Transverse colon (tissue), 4 donors: ENCODE measurements around the gene KLHL42. TPM values are rescaled to one million over a fixed set of nuclear protein-coding genes. Genes with fewer than 3 reads are reported as not detected.
A peak's percentile ranks its signal among the peaks of the same experiment; 100 is the strongest.

Source experiments
- DNase-seq: peaks from one replicate; pipeline ENCODE4 v3.0.0-alpha.2; 2019
- H3K27ac ChIP-seq, 4 donors: fragments of 200-600 bp; sonication (generic); 2 replicates each; pipeline ENCODE4 v1.5.1; 2016 to 2018; ENCODE audit warnings: inconsistent platforms in 4 of 4
- H3K27me3 ChIP-seq: fragments of 200-600 bp; sonication (generic); 2 replicates; pipeline ENCODE4 v1.5.1; 2017; ENCODE audit warnings: inconsistent platforms
- H3K36me3 ChIP-seq, 4 donors: fragments of 200-600 bp; sonication (generic); 2 replicates each; pipeline ENCODE4 v1.5.1; 2017 to 2019; ENCODE audit warnings: inconsistent platforms in 4 of 4
- H3K4me1 ChIP-seq, 4 donors: fragments of 200-600 bp; sonication (generic); 2 replicates each; pipeline ENCODE4 v1.5.1; 2017 to 2020; ENCODE audit warnings: inconsistent platforms in 4 of 4
- H3K4me3 ChIP-seq, 4 donors: fragments of 200-600 bp; sonication (generic); 1 replicate in 1 of 4; 2 replicates in 3 of 4; pipeline versions ENCODE4 v1.5.1 to v1.6.1; 2017 to 2019; ENCODE audit warnings: inconsistent platforms in 4 of 4
- H3K9me3 ChIP-seq, 2 donors: fragments of 200-600 bp; sonication (generic); 2 replicates each; pipeline ENCODE4 v1.5.1; 2017 to 2019; ENCODE audit warnings: inconsistent platforms in 2 of 2
- EP300 ChIP-seq: sonication (generic); formaldehyde crosslinking; IDR thresholded peaks from one replicate; pipeline ENCODE4 v1.6.1; 2017; ENCODE audit warnings: antibody characterized with exemption, low read depth
- POLR2A ChIP-seq: fragments of 450-650 bp; IDR thresholded peaks from one replicate; pipeline ENCODE4 v1.6.1; 2016; ENCODE audit warnings: antibody characterized with exemption, mild to moderate bottlenecking, moderate library complexity
- POLR2AphosphoS5 ChIP-seq, 3 donors: sonication (generic); formaldehyde crosslinking; IDR thresholded peaks; one replicate each; pipeline ENCODE4 v1.6.1; 2016; ENCODE audit warnings: antibody characterized with exemption in 3 of 3
- WGBS, 2 donors: methylation state at CpG; one replicate each; pipeline ENCODE4 v1.1.5; 2018; ENCODE audit warnings: low coverage in 1 of 2; 5-methylcytosine and 5-hydroxymethylcytosine counted together
- in situ Hi-C, 4 donors: fragments of 200-750 bp; cut with MboI; loops; one replicate each; pipeline versions ENCODE4 v1.15.0 to v1.15.1; 2017; ENCODE audit warnings: low sequenced_read_pairs in 3 of 4, low pct_ligation_motif_present in 1 of 4, low pct_unique_long_range_greater_than_20kb in 1 of 4
- intact Hi-C: fragments of 100-400 bp; cut with DNase I; formaldehyde crosslinking; loops from one replicate; pipeline ENCODE4 v1.15.1; 2023; ENCODE audit warnings: low total_unique reads
- total RNA-seq, 4 donors: library from RNA; depleted of rRNA; stranded (reverse); fragments of >200 nt; gene quantifications; one replicate each; pipeline ENCODE4 v1.1.0, GENCODE V29; 2016
- TF ChIP-seq, protein P1 (sequence below), 5 experiments: fragments of 200-600 bp in 3 of 5; fragments of 450-650 bp in 2 of 5; sonication (generic) in 3 of 5; IDR thresholded peaks; 1 replicate in 2 of 5; 2 replicates in 3 of 5; pipeline ENCODE4 v1.5.1; 2016 to 2017; ENCODE audit warnings: antibody characterized with exemption in 5 of 5, inconsistent platforms in 3 of 5, mild to moderate bottlenecking in 2 of 5, moderate library complexity in 1 of 5

KLHL42 gene
- total RNA-seq, 4 donors from 2014 or later = 14.7 to 104 (median 47.3) TPM

DNA sequence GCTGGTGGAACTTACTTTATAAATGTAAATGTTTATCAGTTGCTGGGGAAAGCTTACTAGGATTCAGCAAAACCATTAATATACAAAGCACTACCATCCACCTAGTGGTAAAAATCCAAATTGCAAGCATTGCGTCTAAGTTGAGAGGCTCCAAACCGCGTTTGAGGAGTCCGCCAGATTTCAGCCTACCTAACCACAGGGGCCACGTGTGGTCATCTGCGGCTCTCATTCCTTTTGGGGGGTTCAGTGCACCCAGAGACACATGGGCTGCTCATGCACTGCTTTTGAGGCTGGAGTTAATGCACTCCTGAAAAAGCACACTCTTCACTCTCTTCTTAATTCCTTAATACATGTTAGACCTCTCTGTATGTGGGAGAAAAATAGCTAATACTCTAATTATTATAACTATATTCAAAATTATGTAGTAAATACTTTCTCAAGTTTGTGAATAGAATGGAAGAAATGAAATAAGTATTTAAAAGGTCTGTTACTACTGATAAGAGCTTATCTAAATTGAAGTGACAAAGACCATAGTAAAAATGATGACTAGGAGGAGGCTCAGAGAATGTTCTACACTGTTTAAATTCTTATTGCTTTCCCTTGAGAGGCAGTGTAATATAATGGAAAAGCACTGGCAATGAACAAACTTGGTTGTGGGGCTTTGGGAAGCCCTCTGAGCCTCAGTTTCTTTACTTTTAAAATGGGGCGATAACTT lies 41.4 kb downstream of the KLHL42 start:
- in situ Hi-C loops = no loop called here
- H3K36me3 ChIP-seq = no peaks in the 10 kb centered on the region
- no peak overlapping the region for H3K27ac ChIP-seq
- H3K4me3 ChIP-seq = peak overlapping the region in 1 of 4 donors; percentile 11
- H3K9me3 ChIP-seq = no peaks in the 10 kb centered on the region
- H3K27me3 ChIP-seq = no peaks in the 10 kb centered on the region
- intact Hi-C loops = no loop called here
- peaks cover 0 to 17% (median 11%) of the 10 kb centered on the region in 4 donors for H3K4me1 ChIP-seq
- DNase-seq = peak; percentile 20
- no peak for TF ChIP-seq POLR2AphosphoS5 (IDR thresholded peaks at IDR 0.05)
- TF ChIP-seq, protein P1, sequence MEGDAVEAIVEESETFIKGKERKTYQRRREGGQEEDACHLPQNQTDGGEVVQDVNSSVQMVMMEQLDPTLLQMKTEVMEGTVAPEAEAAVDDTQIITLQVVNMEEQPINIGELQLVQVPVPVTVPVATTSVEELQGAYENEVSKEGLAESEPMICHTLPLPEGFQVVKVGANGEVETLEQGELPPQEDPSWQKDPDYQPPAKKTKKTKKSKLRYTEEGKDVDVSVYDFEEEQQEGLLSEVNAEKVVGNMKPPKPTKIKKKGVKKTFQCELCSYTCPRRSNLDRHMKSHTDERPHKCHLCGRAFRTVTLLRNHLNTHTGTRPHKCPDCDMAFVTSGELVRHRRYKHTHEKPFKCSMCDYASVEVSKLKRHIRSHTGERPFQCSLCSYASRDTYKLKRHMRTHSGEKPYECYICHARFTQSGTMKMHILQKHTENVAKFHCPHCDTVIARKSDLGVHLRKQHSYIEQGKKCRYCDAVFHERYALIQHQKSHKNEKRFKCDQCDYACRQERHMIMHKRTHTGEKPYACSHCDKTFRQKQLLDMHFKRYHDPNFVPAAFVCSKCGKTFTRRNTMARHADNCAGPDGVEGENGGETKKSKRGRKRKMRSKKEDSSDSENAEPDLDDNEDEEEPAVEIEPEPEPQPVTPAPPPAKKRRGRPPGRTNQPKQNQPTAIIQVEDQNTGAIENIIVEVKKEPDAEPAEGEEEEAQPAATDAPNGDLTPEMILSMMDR (IDR thresholded peaks at IDR 0.05) = peak; percentile 75 to 87 (median 83)
- 15 to 17% methylated on average over 6 to 7 of the region's 7 CpGs for WGBS, 2 donors

DNA sequence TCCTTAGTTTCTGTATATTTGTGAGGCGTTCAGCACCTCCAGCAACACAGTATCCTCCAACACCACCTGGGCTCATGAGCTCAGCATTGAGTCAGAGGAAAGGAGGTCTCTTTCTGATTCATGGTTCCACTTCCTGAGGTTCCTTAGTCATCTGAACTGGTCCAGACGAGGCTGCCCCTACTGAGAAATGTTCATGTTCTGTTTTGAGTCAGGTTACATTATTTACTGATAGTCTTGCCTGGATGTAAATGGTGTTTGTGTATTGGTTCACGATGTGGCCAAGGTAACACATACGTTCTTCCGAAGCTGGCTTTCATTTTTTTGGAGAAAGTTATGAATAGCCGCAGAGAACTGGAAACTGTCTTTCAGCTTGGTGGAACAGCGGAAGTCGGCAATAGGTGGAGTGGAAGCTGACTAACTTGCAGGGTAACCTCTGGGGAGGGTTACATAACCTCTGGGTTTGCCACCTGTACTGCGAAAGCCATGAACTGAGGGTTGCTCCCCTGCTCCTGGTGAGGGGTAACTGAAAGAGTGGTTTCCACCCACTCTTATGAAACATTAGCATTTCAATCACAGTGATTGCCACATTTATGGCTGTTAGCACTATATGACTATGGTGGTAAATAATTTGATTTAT lies 42.2 kb downstream of the KLHL42 start:
- intact Hi-C loops = no loop called here
- H3K4me3 ChIP-seq = no peak overlapping the region
- TF ChIP-seq POLR2AphosphoS5 (IDR thresholded peaks at IDR 0.05) (no peak), POLR2A (no peak), EP300 (no peak)
- TF ChIP-seq, protein P1 (IDR thresholded peaks at IDR 0.05) = no peak
- peaks cover 0 to 17% (median 11%) of the 10 kb centered on the region in 4 donors for H3K4me1 ChIP-seq
- no peak overlapping the region for H3K27ac ChIP-seq
- in situ Hi-C loops = no loop called here
- no peak for DNase-seq
- H3K36me3 ChIP-seq = no peaks in the 10 kb centered on the region
- no peaks in the 10 kb centered on the region for H3K9me3 ChIP-seq
- H3K27me3 ChIP-seq = no peaks in the 10 kb centered on the region
- WGBS, 2 donors = 82 to 83% methylated on average over 3 to 9 of the region's 9 CpGs

DNA sequence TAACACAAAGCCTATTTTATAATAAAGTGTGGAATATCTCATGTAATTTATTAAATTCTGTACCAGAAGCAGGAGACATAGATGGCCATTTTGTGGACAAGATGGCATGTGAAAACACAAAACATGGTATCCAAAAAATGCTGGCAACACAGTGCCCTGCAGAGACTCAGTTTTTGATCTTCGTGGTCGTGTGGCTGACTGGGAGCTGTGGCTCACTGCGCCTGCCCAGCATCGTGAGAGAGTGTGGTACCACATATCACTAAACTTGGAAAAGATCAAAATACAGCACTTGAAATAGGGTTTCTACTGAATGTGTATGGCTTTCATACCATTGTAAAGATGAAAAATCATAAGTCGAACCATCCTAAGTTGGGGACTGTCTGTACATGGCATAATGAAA lies 43.0 kb downstream of the KLHL42 start:
- H3K4me3 ChIP-seq = no peak overlapping the region
- 84% methylated on average over 5 of the region's 5 CpGs; no CpG with 5 or more reads in 1 of the 2 donors for whole genome bisulfite sequencing, 2 donors
- no peak overlapping the region for H3K27ac ChIP-seq
- no peaks in the 10 kb centered on the region for H3K9me3 ChIP-seq
- no peak for DNase-seq
- TF ChIP-seq, protein P1 (IDR thresholded peaks at IDR 0.05) = no peak
- no peak for TF ChIP-seq POLR2AphosphoS5 (IDR thresholded peaks at IDR 0.05)
- TF ChIP-seq EP300 = no peak
- intact Hi-C loops = no loop called here
- H3K36me3 ChIP-seq = no peaks in the 10 kb centered on the region
- H3K27me3 ChIP-seq = no peaks in the 10 kb centered on the region
- peaks cover 0 to 17% (median 11%) of the 10 kb centered on the region in 4 donors for H3K4me1 ChIP-seq
- in situ Hi-C loops = no loop called here

DNA sequence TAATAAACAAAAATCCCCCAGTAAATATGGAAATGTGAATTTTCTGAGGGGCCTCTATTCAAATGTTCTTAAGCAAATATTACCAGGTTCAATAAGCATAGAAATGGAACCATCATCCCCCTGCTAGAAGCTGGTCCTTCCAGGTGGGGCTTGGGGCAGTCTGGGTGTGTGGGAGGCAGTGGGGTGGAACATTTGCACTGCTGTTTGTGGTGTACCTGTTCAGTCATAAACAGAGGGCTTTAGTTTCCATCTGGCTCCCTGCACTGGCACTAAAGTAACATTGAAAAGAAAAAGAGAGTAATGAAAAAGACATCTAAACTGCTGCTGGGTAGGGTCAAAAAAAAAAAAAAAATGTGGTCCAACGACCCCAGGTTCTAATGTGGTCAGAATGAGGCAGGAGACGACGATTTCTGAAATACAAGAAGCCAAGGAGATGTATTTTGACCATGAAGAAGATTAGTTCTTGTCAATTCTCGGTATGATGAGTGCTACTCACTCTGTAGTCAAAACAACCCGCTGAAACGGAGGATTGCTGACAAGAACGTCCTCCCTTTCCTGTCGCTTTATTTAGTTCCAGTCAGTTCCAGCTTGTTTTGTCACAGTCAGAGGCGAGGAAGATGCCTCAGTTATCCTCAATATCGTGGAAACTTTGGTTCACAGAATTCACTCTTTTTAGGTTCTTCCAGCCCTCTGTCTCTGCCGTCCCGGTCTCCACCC lies 44.3 kb downstream of the KLHL42 start:
- intact Hi-C loops = no loop called here
- Histone ChIP-seq H3K4me1 (peaks cover 0 to 17% (median 11%) of the 10 kb centered on the region in 4 donors), H3K9me3 (no peaks in the 10 kb centered on the region), H3K36me3 (no peaks in the 10 kb centered on the region), H3K27ac (no peak overlapping the region), H3K27me3 (no peaks in the 10 kb centered on the region), H3K4me3 (no peak overlapping the region)
- in situ Hi-C loops = no loop called here
- no peak for DNase-seq
- no peak for TF ChIP-seq EP300
- TF ChIP-seq, protein P1 (IDR thresholded peaks at IDR 0.05) = no peak
- WGBS, 2 donors = 64 to 70% methylated on average over 12 of the region's 12 CpGs
